C4-2B (cell line): ENCODE data around the gene HPS5.

ENCODE experiments used
- H3K27ac ChIP-seq: fragments of 450-650 bp; 2 replicates; pipeline ENCODE4 v1.5.1; 2017
- ZFX ChIP-seq: fragments of 450-650 bp; IDR thresholded peaks from 2 replicates; pipeline ENCODE4 v1.6.1; 2017
- TF ChIP-seq, protein P1 (sequence below): fragments of 450-650 bp; conservative IDR thresholded peaks from 2 replicates; pipeline ENCODE4 v1.5.1; 2017; ENCODE audit warnings: mild to moderate bottlenecking

Gene HPS5

DNA sequence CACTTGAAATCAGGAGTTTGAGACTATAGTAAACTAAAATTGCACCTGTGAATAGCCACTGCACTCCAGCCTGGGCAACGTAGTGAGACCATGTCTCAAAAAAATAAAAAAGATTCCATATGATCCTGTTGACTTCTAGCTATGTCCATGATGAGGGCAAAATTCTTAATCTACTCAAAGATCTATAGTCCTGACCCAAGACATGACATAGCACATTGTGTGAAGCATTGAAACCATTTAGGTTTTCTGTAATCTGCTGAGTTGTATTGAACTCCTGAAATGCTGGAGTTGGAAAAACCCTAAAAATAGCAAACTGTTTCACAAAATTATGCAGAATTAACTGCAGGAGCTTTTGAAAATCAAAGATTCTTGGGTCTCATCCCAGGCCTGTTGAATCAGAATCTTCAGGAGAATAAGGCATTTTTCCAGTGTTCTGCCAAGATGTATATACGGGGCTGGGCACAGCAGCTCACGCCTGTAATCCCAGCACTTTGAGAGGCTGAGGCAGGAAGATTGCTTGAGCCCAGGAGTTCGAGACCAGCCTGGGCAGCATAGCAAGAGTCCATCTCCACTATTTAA is 42.6 kb upstream of the HPS5 start:
- H3K27ac ChIP-seq, result no peak overlapping the region
- TF ChIP-seq, protein P1, sequence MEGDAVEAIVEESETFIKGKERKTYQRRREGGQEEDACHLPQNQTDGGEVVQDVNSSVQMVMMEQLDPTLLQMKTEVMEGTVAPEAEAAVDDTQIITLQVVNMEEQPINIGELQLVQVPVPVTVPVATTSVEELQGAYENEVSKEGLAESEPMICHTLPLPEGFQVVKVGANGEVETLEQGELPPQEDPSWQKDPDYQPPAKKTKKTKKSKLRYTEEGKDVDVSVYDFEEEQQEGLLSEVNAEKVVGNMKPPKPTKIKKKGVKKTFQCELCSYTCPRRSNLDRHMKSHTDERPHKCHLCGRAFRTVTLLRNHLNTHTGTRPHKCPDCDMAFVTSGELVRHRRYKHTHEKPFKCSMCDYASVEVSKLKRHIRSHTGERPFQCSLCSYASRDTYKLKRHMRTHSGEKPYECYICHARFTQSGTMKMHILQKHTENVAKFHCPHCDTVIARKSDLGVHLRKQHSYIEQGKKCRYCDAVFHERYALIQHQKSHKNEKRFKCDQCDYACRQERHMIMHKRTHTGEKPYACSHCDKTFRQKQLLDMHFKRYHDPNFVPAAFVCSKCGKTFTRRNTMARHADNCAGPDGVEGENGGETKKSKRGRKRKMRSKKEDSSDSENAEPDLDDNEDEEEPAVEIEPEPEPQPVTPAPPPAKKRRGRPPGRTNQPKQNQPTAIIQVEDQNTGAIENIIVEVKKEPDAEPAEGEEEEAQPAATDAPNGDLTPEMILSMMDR, result no peak

DNA sequence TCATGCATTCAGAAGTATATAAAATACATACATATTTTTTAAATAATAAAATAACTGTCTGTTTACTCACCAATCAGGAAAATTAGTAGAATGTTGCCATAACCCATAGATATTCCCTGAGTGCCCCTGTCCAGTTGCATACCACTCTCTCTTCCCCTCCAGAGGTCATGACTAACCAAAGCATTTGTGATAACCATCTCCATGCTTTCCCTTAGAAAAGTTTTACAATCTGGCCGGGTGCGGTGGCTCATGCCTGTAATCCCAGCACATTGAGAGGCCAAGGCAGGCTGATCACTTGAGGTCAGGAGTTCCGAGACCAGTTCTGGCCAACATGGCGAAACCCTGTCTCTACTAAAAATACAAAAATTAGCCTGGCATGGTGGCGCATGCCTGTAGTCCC is 39.2 kb upstream of the HPS5 start:
- TF ChIP-seq, protein P1, result no peak
- no peak for TF ChIP-seq ZFX
- no peak overlapping the region for H3K27ac ChIP-seq

DNA sequence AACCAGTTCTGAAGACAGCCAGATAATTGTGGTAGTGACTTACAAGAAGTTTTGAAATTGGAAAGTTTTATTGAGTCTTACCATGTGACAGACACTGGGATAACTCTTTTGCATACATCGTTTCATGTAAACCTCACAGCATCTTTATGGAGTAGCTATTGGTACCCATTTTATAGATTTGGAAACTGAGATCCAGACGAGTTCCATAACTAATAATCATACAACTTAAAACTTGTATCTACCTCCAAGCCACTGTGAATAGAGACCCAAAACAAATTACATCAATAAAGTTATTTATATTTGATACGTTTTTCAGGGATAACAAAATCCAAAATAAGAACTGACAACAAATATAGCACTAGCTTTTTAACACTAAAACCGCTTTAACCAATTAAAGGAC is 36.7 kb upstream of the HPS5 start:
- no peak for TF ChIP-seq ZFX
- TF ChIP-seq, protein P1, result no peak
- no peak overlapping the region for H3K27ac ChIP-seq

DNA sequence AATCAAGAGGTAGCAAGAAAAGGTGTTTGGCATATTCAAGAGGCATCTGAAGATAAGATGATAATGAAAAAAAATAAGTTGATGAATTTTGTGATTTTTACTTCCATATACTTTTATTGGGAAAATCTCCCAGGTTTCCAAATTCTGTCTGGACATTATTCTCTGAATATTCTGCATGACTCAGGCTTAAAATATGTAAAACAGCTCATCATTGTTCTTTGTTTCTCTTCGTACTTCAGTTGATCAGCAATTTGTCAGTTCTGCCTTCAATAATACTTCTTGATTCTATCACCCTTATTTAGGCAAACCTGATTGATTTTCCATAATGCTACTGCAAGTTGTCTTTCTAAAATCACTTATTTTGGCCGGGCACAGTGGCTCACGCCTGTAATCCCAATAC is 30.6 kb upstream of the HPS5 start:
- TF ChIP-seq ZFX, result no peak
- TF ChIP-seq, protein P1, result no peak
- H3K27ac ChIP-seq, result no peak overlapping the region

DNA sequence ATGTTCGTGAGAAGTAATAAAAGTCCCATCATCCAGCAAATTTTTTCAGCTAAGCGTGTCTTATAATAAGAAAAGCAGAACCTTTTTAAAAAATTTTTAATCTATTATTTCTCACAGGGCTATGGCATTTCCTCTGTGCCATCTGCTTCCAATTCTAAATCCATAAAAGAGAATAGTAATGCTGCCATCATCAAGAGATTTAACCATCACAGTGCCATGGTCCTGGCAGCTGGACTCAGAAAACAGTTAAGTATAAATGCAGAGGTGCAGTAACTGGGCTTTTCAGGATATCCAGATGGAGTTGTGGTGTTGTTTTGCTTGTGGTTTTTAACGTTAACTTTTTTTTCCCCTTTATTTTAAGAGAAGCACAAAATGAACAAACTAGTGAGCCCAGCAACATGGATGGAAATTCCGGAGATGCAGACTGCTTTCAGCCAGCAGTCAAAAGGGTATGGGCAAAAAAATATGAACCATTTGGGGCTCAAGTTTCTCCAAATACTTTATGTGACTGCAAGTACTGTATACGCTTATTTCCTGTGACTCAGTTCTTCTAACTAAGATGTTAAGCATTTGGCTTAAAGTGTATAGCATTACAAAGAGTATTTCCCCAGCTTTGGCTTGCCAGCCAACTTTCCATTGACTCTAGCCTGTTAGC is 25.7 kb upstream of the HPS5 start:
- TF ChIP-seq, protein P1, result no peak
- H3K27ac ChIP-seq, result no peak overlapping the region

DNA sequence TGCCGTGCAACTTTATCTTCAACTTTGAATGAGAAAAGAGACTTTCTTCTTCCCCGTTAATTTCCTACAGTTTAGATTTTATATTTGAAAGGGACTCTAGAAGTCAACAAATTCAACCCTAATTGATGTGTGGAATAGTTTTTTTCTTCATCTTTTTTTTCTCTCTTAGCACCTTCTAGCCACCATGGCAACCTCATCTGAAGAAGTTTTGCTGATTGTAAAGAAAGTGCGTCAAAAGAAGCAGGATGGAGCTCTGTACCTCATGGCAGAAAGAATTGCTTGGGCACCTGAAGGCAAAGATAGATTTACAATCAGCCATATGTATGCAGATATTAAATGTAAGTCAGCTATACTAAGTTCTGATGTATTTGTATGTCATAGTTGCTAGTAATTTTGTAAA is 11.0 kb upstream of the HPS5 start:
- no peak overlapping the region for H3K27ac ChIP-seq
- TF ChIP-seq, protein P1, result no peak
- no peak for TF ChIP-seq ZFX

DNA sequence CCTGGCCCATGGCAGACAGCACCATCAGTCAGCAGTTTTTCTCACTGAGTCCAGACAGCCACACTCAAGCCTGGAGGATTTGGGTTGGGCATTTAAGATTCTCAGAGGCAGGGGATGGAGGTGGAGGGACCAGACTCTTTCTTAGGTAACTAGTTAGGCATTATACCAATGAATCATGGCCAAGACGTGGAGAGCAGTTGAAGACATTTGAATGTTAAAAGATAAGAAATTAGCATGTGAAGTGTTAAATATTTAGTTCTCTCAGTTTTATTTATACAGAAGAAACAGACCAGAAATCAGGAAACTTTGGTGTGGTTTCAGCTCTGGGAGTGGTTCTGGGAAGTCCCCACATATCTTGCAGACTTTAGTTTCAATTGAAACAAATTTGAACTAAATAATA is 10.4 kb upstream of the HPS5 start:
- no peak for TF ChIP-seq ZFX
- TF ChIP-seq, protein P1, result no peak
- no peak overlapping the region for H3K27ac ChIP-seq
